IPS-NIHi11 (cell line): ENCODE measurements around the gene TERB1.
A peak's percentile ranks its signal among the peaks of the same experiment; 100 is the strongest.

Source experiments
- DNase-seq: peaks from one replicate; pipeline ENCODE4 v3.0.0; 2012; ENCODE audit warnings: mixed read lengths, low spot score

The TERB1 gene

GRCh38 chr16:66741950-66742808 is 59.2 kb downstream of the TERB1 start:
- no peak for DNase-seq

GRCh38 chr16:66741169-66741900 is 60.0 kb downstream of the TERB1 start:
- DNase-seq = peak; percentile 50

- DNase-seq = no peak
These were observed 60.9 kb downstream of the TERB1 start for GRCh38 chr16:66740533-66740932.

- peak; percentile 71 for DNase-seq
These were observed 61.4 kb downstream of the TERB1 start for GRCh38 chr16:66740010-66740409.

- DNase-seq = no peak
These were observed 65.5 kb downstream of the TERB1 start for GRCh38 chr16:66735891-66736290.

GRCh38 chr16:66731101-66731500 is 70.3 kb downstream of the TERB1 start:
- DNase-seq = no peak

GRCh38 chr16:66728804-66729203 is 72.6 kb downstream of the TERB1 start:
- DNase-seq = no peak

- peak; percentile 74 for DNase-seq
These were observed 73.1 kb downstream of the TERB1 start for GRCh38 chr16:66728117-66728787.

GRCh38 chr16:66720766-66721165 is 80.6 kb downstream of the TERB1 start:
- DNase-seq = no peak

GRCh38 chr16:66719246-66719645 is 82.1 kb downstream of the TERB1 start:
- no peak for DNase-seq

- DNase-seq = no peak
These were observed 83.6 kb downstream of the TERB1 start for GRCh38 chr16:66717776-66718175.

GRCh38 chr16:66717112-66717675 is 84.2 kb downstream of the TERB1 start:
- peak; percentile 70 for DNase-seq

- no peak for DNase-seq
These were observed 86.6 kb downstream of the TERB1 start for GRCh38 chr16:66714654-66715307.

- DNase-seq = no peak
These were observed 87.3 kb downstream of the TERB1 start for GRCh38 chr16:66714062-66714461.

- DNase-seq = no peak
These were observed 88.3 kb downstream of the TERB1 start for GRCh38 chr16:66713076-66713475.

- DNase-seq = no peak
These were observed 88.9 kb downstream of the TERB1 start for GRCh38 chr16:66712512-66712911.

- no peak for DNase-seq
These were observed 89.8 kb downstream of the TERB1 start for GRCh38 chr16:66711581-66711980.

GRCh38 chr16:66706506-66706880 is 94.9 kb downstream of the TERB1 start:
- no peak for DNase-seq

- DNase-seq = no peak
These were observed 95.4 kb downstream of the TERB1 start for GRCh38 chr16:66705790-66706505.
